Measurements from ENCODE around the gene GATA3. TPM values are rescaled to one million over a fixed set of nuclear protein-coding genes. Genes with fewer than 3 reads are reported as not detected.

Gene GATA3
- total and polyA plus RNA-seq, 2 experiments from 2014 or later: 0.23 TPM; not detected in 1

- Histone ChIP-seq H3F3A (replicated peaks; ENCODE audit: low read depth) (peaks cover 28% of the 10 kb centered on the region), H2AFZ (no peak overlapping the region; the same call in 1 of the 2 replicates), H4K20me1 (replicated peaks; ENCODE audit: insufficient read depth) (no peaks in the 10 kb centered on the region; the same call in 1 of the 2 replicates), H3K9me2 (ENCODE audit: insufficient read depth) (no peaks in the 10 kb centered on the region), H3K27me3 (ENCODE audit: insufficient read depth) (peaks cover 98% of the 10 kb centered on the region), H3K79me2 (replicated peaks; ENCODE audit: insufficient read depth) (no peaks in the 10 kb centered on the region), H3K4me1 (ENCODE audit: insufficient read depth) (peaks cover 71% of the 10 kb centered on the region), H3K4me2 (peak overlapping the region; percentile 99), H3K27ac (ENCODE audit: low read depth) (no peak overlapping the region), H3K36me3 (ENCODE audit: insufficient read depth) (no peaks in the 10 kb centered on the region), H3K4me3 (peak overlapping the region; percentile 60)
- ATAC-seq (no peak), DNase-seq (ENCODE audit: low spot score) (peak; percentile 45)
- Mint-ChIP-seq H3K4me3 (peak overlapping the region; percentile 61), H3K9me3 (no peaks in the 10 kb centered on the region), H3K27me3 (ENCODE audit: insufficient read depth, low read depth, poor library complexity) (peaks cover 97% of the 10 kb centered on the region), H3K27ac (no peak overlapping the region), H3K36me3 (ENCODE audit: low read depth) (peaks cover 2% of the 10 kb centered on the region; the same call in 1 of the 3 replicates), H3K4me1 (peaks cover 84% of the 10 kb centered on the region)
- TF ChIP-seq, protein P1, sequence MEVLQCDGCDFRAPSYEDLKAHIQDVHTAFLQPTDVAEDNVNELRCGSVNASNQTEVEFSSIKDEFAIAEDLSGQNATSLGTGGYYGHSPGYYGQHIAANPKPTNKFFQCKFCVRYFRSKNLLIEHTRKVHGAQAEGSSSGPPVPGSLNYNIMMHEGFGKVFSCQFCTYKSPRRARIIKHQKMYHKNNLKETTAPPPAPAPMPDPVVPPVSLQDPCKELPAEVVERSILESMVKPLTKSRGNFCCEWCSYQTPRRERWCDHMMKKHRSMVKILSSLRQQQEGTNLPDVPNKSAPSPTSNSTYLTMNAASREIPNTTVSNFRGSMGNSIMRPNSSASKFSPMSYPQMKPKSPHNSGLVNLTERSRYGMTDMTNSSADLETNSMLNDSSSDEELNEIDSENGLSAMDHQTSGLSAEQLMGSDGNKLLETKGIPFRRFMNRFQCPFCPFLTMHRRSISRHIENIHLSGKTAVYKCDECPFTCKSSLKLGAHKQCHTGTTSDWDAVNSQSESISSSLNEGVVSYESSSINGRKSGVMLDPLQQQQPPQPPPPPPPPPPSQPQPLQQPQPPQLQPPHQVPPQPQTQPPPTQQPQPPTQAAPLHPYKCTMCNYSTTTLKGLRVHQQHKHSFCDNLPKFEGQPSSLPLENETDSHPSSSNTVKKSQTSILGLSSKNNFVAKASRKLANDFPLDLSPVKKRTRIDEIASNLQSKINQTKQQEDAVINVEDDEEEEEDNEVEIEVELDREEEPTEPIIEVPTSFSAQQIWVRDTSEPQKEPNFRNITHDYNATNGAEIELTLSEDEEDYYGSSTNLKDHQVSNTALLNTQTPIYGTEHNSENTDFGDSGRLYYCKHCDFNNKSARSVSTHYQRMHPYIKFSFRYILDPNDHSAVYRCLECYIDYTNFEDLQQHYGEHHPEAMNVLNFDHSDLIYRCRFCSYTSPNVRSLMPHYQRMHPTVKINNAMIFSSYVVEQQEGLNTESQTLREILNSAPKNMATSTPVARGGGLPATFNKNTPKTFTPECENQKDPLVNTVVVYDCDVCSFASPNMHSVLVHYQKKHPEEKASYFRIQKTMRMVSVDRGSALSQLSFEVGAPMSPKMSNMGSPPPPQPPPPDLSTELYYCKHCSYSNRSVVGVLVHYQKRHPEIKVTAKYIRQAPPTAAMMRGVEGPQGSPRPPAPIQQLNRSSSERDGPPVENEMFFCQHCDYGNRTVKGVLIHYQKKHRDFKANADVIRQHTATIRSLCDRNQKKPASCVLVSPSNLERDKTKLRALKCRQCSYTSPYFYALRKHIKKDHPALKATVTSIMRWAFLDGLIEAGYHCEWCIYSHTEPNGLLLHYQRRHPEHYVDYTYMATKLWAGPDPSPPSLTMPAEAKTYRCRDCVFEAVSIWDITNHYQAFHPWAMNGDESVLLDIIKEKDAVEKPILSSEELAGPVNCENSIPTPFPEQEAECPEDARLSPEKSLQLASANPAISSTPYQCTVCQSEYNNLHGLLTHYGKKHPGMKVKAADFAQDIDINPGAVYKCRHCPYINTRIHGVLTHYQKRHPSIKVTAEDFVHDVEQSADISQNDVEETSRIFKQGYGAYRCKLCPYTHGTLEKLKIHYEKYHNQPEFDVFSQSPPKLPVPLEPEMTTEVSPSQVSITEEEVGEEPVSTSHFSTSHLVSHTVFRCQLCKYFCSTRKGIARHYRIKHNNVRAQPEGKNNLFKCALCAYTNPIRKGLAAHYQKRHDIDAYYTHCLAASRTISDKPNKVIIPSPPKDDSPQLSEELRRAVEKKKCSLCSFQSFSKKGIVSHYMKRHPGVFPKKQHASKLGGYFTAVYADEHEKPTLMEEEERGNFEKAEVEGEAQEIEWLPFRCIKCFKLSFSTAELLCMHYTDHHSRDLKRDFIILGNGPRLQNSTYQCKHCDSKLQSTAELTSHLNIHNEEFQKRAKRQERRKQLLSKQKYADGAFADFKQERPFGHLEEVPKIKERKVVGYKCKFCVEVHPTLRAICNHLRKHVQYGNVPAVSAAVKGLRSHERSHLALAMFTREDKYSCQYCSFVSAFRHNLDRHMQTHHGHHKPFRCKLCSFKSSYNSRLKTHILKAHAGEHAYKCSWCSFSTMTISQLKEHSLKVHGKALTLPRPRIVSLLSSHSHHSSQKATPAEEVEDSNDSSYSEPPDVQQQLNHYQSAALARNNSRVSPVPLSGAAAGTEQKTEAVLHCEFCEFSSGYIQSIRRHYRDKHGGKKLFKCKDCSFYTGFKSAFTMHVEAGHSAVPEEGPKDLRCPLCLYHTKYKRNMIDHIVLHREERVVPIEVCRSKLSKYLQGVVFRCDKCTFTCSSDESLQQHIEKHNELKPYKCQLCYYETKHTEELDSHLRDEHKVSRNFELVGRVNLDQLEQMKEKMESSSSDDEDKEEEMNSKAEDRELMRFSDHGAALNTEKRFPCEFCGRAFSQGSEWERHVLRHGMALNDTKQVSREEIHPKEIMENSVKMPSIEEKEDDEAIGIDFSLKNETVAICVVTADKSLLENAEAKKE (CRISPR knock-in tag; IDR thresholded peaks at IDR 0.05): no peak
- peak; percentile 19 for TF ChIP-seq EZH2phosphoT487 (IDR thresholded peaks at IDR 0.05; ENCODE audit: unreplicated experiment)
- TF ChIP-seq EZH2 (IDR thresholded peaks at IDR 0.05; ENCODE audit: low read depth, unreplicated experiment): peak; percentile 83
Observed at GRCh38 chr10:8060010-8060703, 5.7 kb downstream of the GATA3 start.

DNA sequence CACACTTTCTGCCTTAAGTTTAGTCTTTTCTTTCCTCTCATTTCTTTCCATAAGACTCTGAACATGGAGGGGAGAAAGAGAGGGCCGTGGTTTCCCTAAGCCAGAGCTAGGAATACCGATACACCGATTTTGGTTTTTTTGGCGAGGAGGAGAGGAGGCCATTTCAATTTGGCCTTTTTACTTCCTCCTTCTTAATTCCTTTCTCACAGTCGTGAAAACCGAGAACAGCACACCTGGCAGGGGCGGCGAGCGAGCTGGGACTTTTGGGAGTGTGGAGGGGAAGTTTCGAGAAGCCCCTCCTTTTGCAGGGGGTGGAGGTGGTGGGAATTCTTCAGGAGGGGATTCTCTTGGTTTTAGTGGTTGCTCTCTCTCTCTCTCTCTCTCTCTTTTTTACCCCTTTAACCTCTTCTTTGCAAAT lies 6.2 kb downstream of the GATA3 start:
- no peak overlapping the region for H3K27ac Mint-ChIP-seq
- TF ChIP-seq POLR2AphosphoS5 (IDR thresholded peaks at IDR 0.05; ENCODE audit: low read depth): no peak
- TF ChIP-seq EZH2phosphoT487 (IDR thresholded peaks at IDR 0.05; ENCODE audit: unreplicated experiment): peak; percentile 28
- TF ChIP-seq JUNB (IDR thresholded peaks at IDR 0.05; ENCODE audit: unreplicated experiment): no peak
- peaks cover 97% of the 10 kb centered on the region for H3K27me3 Mint-ChIP-seq (ENCODE audit: insufficient read depth, low read depth, poor library complexity)
- H2AFZ ChIP-seq: no peak overlapping the region; the same call in 1 of the 2 replicates
- H3K36me3 Mint-ChIP-seq (ENCODE audit: low read depth): no peaks in the 10 kb centered on the region; the same call in 2 of the 3 replicates
- peak overlapping the region; percentile 60 for H3K4me3 ChIP-seq
- DNase-seq (ENCODE audit: low spot score) (peak; percentile 31), ATAC-seq (no peak)
- no peaks in the 10 kb centered on the region for H3K36me3 ChIP-seq (ENCODE audit: insufficient read depth)
- no peaks in the 10 kb centered on the region; the same call in 1 of the 2 replicates for H4K20me1 ChIP-seq (replicated peaks; ENCODE audit: insufficient read depth)
- H3K4me3 Mint-ChIP-seq: peak overlapping the region; percentile 61
- no peaks in the 10 kb centered on the region for H3K9me2 ChIP-seq (ENCODE audit: insufficient read depth)
- no peaks in the 10 kb centered on the region for H3K9me3 Mint-ChIP-seq
- H3K79me2 ChIP-seq (replicated peaks; ENCODE audit: insufficient read depth): no peaks in the 10 kb centered on the region
- H3K27ac ChIP-seq (ENCODE audit: low read depth): no peak overlapping the region
- peaks cover 86% of the 10 kb centered on the region for H3K4me1 Mint-ChIP-seq
- H3K4me1 ChIP-seq (ENCODE audit: insufficient read depth): peaks cover 76% of the 10 kb centered on the region
- H3K27me3 ChIP-seq (ENCODE audit: insufficient read depth): peaks cover 98% of the 10 kb centered on the region
- peak overlapping the region; percentile 99 for H3K4me2 ChIP-seq
- peaks cover 28% of the 10 kb centered on the region for H3F3A ChIP-seq (replicated peaks; ENCODE audit: low read depth)

Data from GM23338 (cell line).